ENCODE measurements around the gene BOK. TPM values are rescaled to one million over a fixed set of nuclear protein-coding genes. Genes with fewer than 3 reads are reported as not detected.
"Not testable (repeated sequence)": the region's sequence is repeated elsewhere in the genome, so short reads cannot be mapped to it uniquely, and the experiment has no call there.

Gene BOK
- total RNA-seq, 1 donor from 2014 or later = 83.3 TPM

- H3K4me3 ChIP-seq (ENCODE audit: low read depth, low read length) = no peak overlapping the region
- no peak for TF ChIP-seq CTCF (conservative IDR thresholded peaks at IDR 0.05; ENCODE audit: low read depth, low read length)
- DNase-seq (ENCODE audit: low read depth) = no peak
Measured at GRCh38 chr2:241568726-241569125, 10.2 kb downstream of the BOK start.

GRCh38 chr2:241569831-241570281 is 11.3 kb downstream of the BOK start:
- no peak for DNase-seq (ENCODE audit: low read depth)
- no peak for TF ChIP-seq CTCF (conservative IDR thresholded peaks at IDR 0.05; ENCODE audit: low read depth, low read length)
- no peak overlapping the region for H3K4me3 ChIP-seq (ENCODE audit: low read depth, low read length)

- no peak for DNase-seq (ENCODE audit: low read depth)
- H3K4me3 ChIP-seq (ENCODE audit: low read depth, low read length) = no peak overlapping the region
- TF ChIP-seq CTCF (conservative IDR thresholded peaks at IDR 0.05; ENCODE audit: low read depth, low read length) = no peak
Measured at GRCh38 chr2:241570961-241571581, 12.5 kb downstream of the BOK start.

- DNase-seq (ENCODE audit: low read depth) = no peak
- no peak overlapping the region for H3K4me3 ChIP-seq (ENCODE audit: low read depth, low read length)
- no peak for TF ChIP-seq CTCF (conservative IDR thresholded peaks at IDR 0.05; ENCODE audit: low read depth, low read length)
Measured at GRCh38 chr2:241571821-241572620, 13.5 kb downstream of the BOK start.

- not testable (repeated sequence) for DNase-seq (ENCODE audit: low read depth); H3K4me3 ChIP-seq (ENCODE audit: low read depth, low read length)
Measured at GRCh38 chr2:241572915-241573651, 14.5 kb downstream of the BOK start.

GRCh38 chr2:241573741-241574140 is 15.2 kb downstream of the BOK start:
- no peak for DNase-seq (ENCODE audit: low read depth)

More at GRCh38 chr2:241573741-241574140, 15.2 kb downstream of the BOK start:
- TF ChIP-seq CTCF (conservative IDR thresholded peaks at IDR 0.05; ENCODE audit: low read depth, low read length) = no peak
- no peak overlapping the region for H3K4me3 ChIP-seq (ENCODE audit: low read depth, low read length)

All from epithelial cell of proximal tubule (primary cell).